H1 (cell line): ENCODE measurements around the gene PCDHA13. TPM values are rescaled to one million over a fixed set of nuclear protein-coding genes. Genes with fewer than 3 reads are reported as not detected.
A peak's percentile ranks its signal among the peaks of the same experiment; 100 is the strongest.

Experiments used
- CTCF ChIA-PET: fragments of 300-600 bp; sonication (Branson Sonifier 250); formaldehyde crosslinking; loops from one replicate; lab custom pipeline; 2021; ENCODE audit not compliant: partially characterized antibody; lab: Charles Lee
- POLR2A ChIA-PET: fragments of 300-600 bp; sonication (Branson Sonifier 250); formaldehyde crosslinking; loops from one replicate; lab custom pipeline; 2021; ENCODE audit warnings: inconsistent platforms; ENCODE audit not compliant: partially characterized antibody; lab: Charles Lee
- DNase-seq, 2 experiments: peaks; one replicate each; pipeline versions ENCODE4 v3.0.0 to v3.0.0-alpha.2; 2010 to 2022; ENCODE audit warnings: low spot score in 2 of 2, low read depth in 1 of 2, mixed read lengths in 1 of 2
- FAIRE-seq: peaks from 2 replicates; lab custom pipeline; 2011; peaks lifted over from hg19 to GRCh38; lab: Jason Lieb, UNC
- H2AFZ ChIP-seq: 2 replicates; pipeline ENCODE4 v1.8.1; 2012; ENCODE audit warnings: low read length, inconsistent platforms
- H2AK5ac ChIP-seq: 2 replicates; pipeline ENCODE4 v1.6.1; 2013; ENCODE audit warnings: low read depth, low read length
- H2BK120ac ChIP-seq: replicated peaks from 2 replicates; pipeline ENCODE3; 2013; ENCODE audit warnings: low read depth, low read length, inconsistent platforms
- H2BK12ac ChIP-seq: 2 replicates; pipeline ENCODE4 v1.6.1; 2013; ENCODE audit warnings: low read depth, low read length
- H2BK15ac ChIP-seq: 2 replicates; pipeline ENCODE4 v1.6.1; 2013; ENCODE audit warnings: low read length
- H2BK20ac ChIP-seq: 2 replicates; pipeline ENCODE4 v1.6.1; 2013; ENCODE audit warnings: low read length
- H2BK5ac ChIP-seq: 2 replicates; pipeline ENCODE4 v1.6.1; 2013; ENCODE audit warnings: low read depth, low read length
- H3K14ac ChIP-seq: 2 replicates; pipeline ENCODE4 v1.6.1; 2013; ENCODE audit warnings: inconsistent platforms; ENCODE audit not compliant: insufficient read length
- H3K18ac ChIP-seq: 2 replicates; pipeline ENCODE4 v1.6.1; 2013; ENCODE audit warnings: low read length; ENCODE audit errors: extremely low read depth
- H3K23ac ChIP-seq: 2 replicates; pipeline ENCODE4 v1.6.1; 2013; ENCODE audit warnings: inconsistent platforms; ENCODE audit not compliant: insufficient read length
- H3K23me2 ChIP-seq: 2 replicates; pipeline ENCODE4 v1.6.1; 2013; ENCODE audit warnings: low read depth, low read length
- H3K27ac ChIP-seq: 2 replicates; pipeline ENCODE4 v1.6.1; 2011; ENCODE audit warnings: low read depth, low read length, inconsistent platforms
- H3K27me3 ChIP-seq, 4 experiments: replicated peaks in 1 of 4; 1 replicate in 1 of 4; 2 replicates in 3 of 4; pipeline versions ENCODE4 v1.6.1 to v1.8.1; 2011 to 2013; ENCODE audit warnings: low read length in 3 of 4, mild to moderate bottlenecking in 3 of 4, inconsistent platforms in 2 of 4, mixed read lengths in 2 of 4, moderate library complexity in 1 of 4; ENCODE audit not compliant: control insufficient read depth in 3 of 4, insufficient read depth in 3 of 4; ENCODE audit errors: extremely low read depth in 1 of 4
- H3K36me3 ChIP-seq, 4 experiments: 2 replicates each; pipeline versions ENCODE4 v1.6.1 to v1.8.1; 2011 to 2013; ENCODE audit warnings: mild to moderate bottlenecking in 4 of 4, low read length in 3 of 4, moderate library complexity in 2 of 4, control low read depth in 1 of 4, inconsistent platforms in 1 of 4; ENCODE audit not compliant: insufficient read depth in 4 of 4, control insufficient read depth in 2 of 4
- H3K4ac ChIP-seq: replicated peaks from 2 replicates; pipeline ENCODE3; 2013; ENCODE audit warnings: low read length, low read depth, mixed read lengths, inconsistent platforms; ENCODE audit not compliant: insufficient read length
- H3K4me1 ChIP-seq, 4 experiments: replicated peaks in 1 of 4; 1 replicate in 1 of 4; 2 replicates in 3 of 4; pipeline versions ENCODE4 v1.6.1 to v1.8.1; 2011 to 2013; ENCODE audit warnings: low read length in 3 of 4, inconsistent platforms in 2 of 4, mixed read lengths in 1 of 4; ENCODE audit not compliant: insufficient read depth in 4 of 4, control insufficient read depth in 3 of 4
- H3K4me2 ChIP-seq, 2 experiments: 2 replicates each; pipeline versions ENCODE4 v1.6.1 to v1.8.1; 2011 to 2013; ENCODE audit warnings: low read depth in 2 of 2, low read length in 2 of 2, control low read depth in 1 of 2, inconsistent platforms in 1 of 2, mild to moderate bottlenecking in 1 of 2; ENCODE audit not compliant: insufficient read depth in 1 of 2
- H3K4me3 ChIP-seq, 4 experiments: fragments of 200-600, 300-600 bp in 1 of 4; sonication (generic), shearing (Covaris generic), sonication (Bioruptor Twin) in 1 of 4; 2 replicates each; pipeline versions ENCODE4 v1.5.1 to v1.8.1; 2011 to 2016; ENCODE audit warnings: low read length in 4 of 4, low read depth in 3 of 4, control low read depth in 2 of 4, inconsistent platforms in 2 of 4, mild to moderate bottlenecking in 2 of 4, mixed read lengths in 1 of 4, moderate library complexity in 1 of 4; ENCODE audit not compliant: insufficient read depth in 2 of 4; ENCODE audit errors: extremely low read depth in 1 of 4
- H3K56ac ChIP-seq: replicated peaks from 2 replicates; pipeline ENCODE3; 2013; ENCODE audit warnings: low read depth, mild to moderate bottlenecking, mixed read lengths, low read length, inconsistent platforms; ENCODE audit not compliant: insufficient read length
- H3K79me1 ChIP-seq: 2 replicates; pipeline ENCODE4 v1.6.1; 2013; ENCODE audit warnings: low read depth, low read length, control low read depth
- H3K79me2 ChIP-seq, 2 experiments: 2 replicates each; pipeline versions ENCODE4 v1.6.1 to v1.8.1; 2012 to 2013; ENCODE audit warnings: low read length in 2 of 2, mild to moderate bottlenecking in 2 of 2, inconsistent platforms in 1 of 2; ENCODE audit not compliant: insufficient read depth in 2 of 2, control insufficient read depth in 1 of 2
- H3K9ac ChIP-seq, 4 experiments: replicated peaks in 1 of 4; 1 replicate in 1 of 4; 2 replicates in 3 of 4; pipeline versions ENCODE4 v1.6.1 to v1.8.1; 2011 to 2013; ENCODE audit warnings: low read depth in 3 of 4, low read length in 3 of 4, control low read depth in 2 of 4, mild to moderate bottlenecking in 2 of 4, moderate library complexity in 2 of 4, inconsistent platforms in 1 of 4; ENCODE audit errors: extremely low read depth in 1 of 4
- H3K9me3 ChIP-seq, 2 experiments: 2 replicates each; pipeline versions ENCODE4 v1.6.1 to v1.8.1; 2012 to 2013; ENCODE audit warnings: mild to moderate bottlenecking in 2 of 2, moderate library complexity in 2 of 2, control low read depth in 1 of 2, inconsistent platforms in 1 of 2, low read depth in 1 of 2, low read length in 1 of 2, mixed read lengths in 1 of 2; ENCODE audit not compliant: insufficient read depth in 2 of 2
- H4K20me1 ChIP-seq, 2 experiments: replicated peaks in 1 of 2; 2 replicates each; pipeline versions ENCODE3 to v1.8.1; 2011 to 2013; ENCODE audit warnings: inconsistent platforms in 2 of 2, low read length in 2 of 2, mild to moderate bottlenecking in 1 of 2; ENCODE audit not compliant: insufficient read depth in 2 of 2, control insufficient read depth in 1 of 2
- H4K5ac ChIP-seq: 2 replicates; pipeline ENCODE4 v1.6.1; 2013; ENCODE audit warnings: low read length, low read depth, mixed read lengths, inconsistent platforms; ENCODE audit not compliant: insufficient read length
- H4K8ac ChIP-seq: 2 replicates; pipeline ENCODE4 v1.8.0; 2013; ENCODE audit warnings: mild to moderate bottlenecking, moderate library complexity, low read length, inconsistent platforms; ENCODE audit not compliant: insufficient read depth; ENCODE audit errors: extremely low read depth
- H4K91ac ChIP-seq: replicated peaks from 2 replicates; pipeline ENCODE3; 2013; ENCODE audit warnings: low read length, mixed read lengths, inconsistent platforms; ENCODE audit not compliant: insufficient read length
- CTCF ChIP-seq, 3 experiments: IDR thresholded peaks; 1 replicate in 2 of 3; 2 replicates in 1 of 3; pipeline versions ENCODE4 v1.5.1 to v1.6.1; 2011; ENCODE audit warnings: low read length in 3 of 3, mild to moderate bottlenecking in 3 of 3, inconsistent platforms in 2 of 3, low read depth in 1 of 3, moderate library complexity in 1 of 3; ENCODE audit not compliant: insufficient read depth in 1 of 3; ENCODE audit errors: control extremely low read depth in 1 of 3
- RAD21 ChIP-seq, 2 experiments: IDR thresholded peaks in 1 of 2; conservative IDR thresholded peaks in 1 of 2; 2 replicates each; pipeline ENCODE4 v1.6.1; 2011; ENCODE audit warnings: low read depth in 2 of 2, low read length in 2 of 2, improper control_type of control experiment in 1 of 2, inconsistent platforms in 1 of 2, mild to moderate bottlenecking in 1 of 2, moderate library complexity in 1 of 2
- TAF7 ChIP-seq: optimal IDR thresholded peaks from 2 replicates; pipeline ENCODE3; 2011; ENCODE audit warnings: low read depth, mild to moderate bottlenecking, inconsistent platforms, low read length, moderate library complexity, borderline replicate concordance
- WGBS, 2 experiments: shearing (Covaris generic) in 1 of 2; methylation state at CpG; one replicate each; pipeline versions ENCODE4 v1.1.6 to v1.1.7; 2013 to 2015; ENCODE audit warnings: low lambda C conversion rate in 2 of 2, mixed read lengths in 2 of 2, inconsistent platforms in 1 of 2, low coverage in 1 of 2, missing lambda C conversion rate in 1 of 2; ENCODE audit not compliant: insufficient replicate concordance in 2 of 2, insufficient coverage in 1 of 2, insufficient read length in 1 of 2; ENCODE audit errors: extremely low coverage in 1 of 2, missing lambda C conversion rate in 1 of 2; 5-methylcytosine and 5-hydroxymethylcytosine counted together
- polyA plus RNA-seq, 7 experiments: library from polyadenylated mRNA; depleted of rRNA in 3 of 7; stranded (reverse) in 5 of 7; unstranded in 2 of 7; fragments of >200 nt in 5 of 7; fragments of 200-250 nt in 2 of 7; gene quantifications; 1 replicate in 5 of 7; 2 replicates in 1 of 7; 4 replicates in 1 of 7; pipeline versions ENCODE4 v1.2.1 to v1.2.3, GENCODE V29; 2011 to 2013; ENCODE audit warnings: missing spikeins in 2 of 7, mixed read lengths in 2 of 7
- total RNA-seq: library from RNA; stranded (reverse); fragmentation: NEBNext Ultra II Directional; extraction: Animal tissue kit (Norgen Biotek cat#: 25700); gene quantifications from 2 replicates; pipeline ENCODE4 v1.2.1, GENCODE V29; 2021

The PCDHA13 gene
- total and polyA plus RNA-seq, 2 of the 8 experiments (the other 6 are each of a cell fraction or from before 2014, with no cell fraction given) = 1.2 to 1.3 TPM

GRCh38 chr5:140840978-140841962 lies 40.7 kb upstream of the PCDHA13 start, which contains the start of gene PCDHA8:
PCDHA8 (plus strand) TSS chr5:140841187; CDS start chr5:140841322, 135 bp downstream.
- Histone ChIP-seq H3K79me1 (no peaks in the 10 kb centered on the region), H4K20me1 (no peaks in the 10 kb centered on the region), H3K4ac (no peak within 1 kb of the TSS), H2BK120ac (no peak within 1 kb of the TSS), H3K23ac (no peak within 1 kb of the TSS), H3K4me1 (no peaks in the 10 kb centered on the region), H4K5ac (no peak within 1 kb of the TSS), H3K36me3 (peaks cover 0 to 3% (median 0%) of the 10 kb centered on the region in 4 experiments; a peak in 3 of 8 replicates), H2BK15ac (no peak within 1 kb of the TSS), H3K23me2 (no peaks in the 10 kb centered on the region)
- peak in 1 of 2 experiments; percentile 84 for DNase-seq
- TF ChIP-seq CTCF (IDR thresholded peaks at IDR 0.05; ENCODE audit: control extremely low read depth in 1 of 3, insufficient read depth in 1 of 3, low read depth in 1 of 3, low read length in 3 of 3) = peak; percentile 63 to 81 (median 79)
- TF ChIP-seq TAF7 = no peak
- peak; percentile 70 to 76 for TF ChIP-seq RAD21 (IDR thresholded peaks at IDR 0.05 in 1 of 2, conservative IDR thresholded peaks at IDR 0.05 in 1 of 2; ENCODE audit: low read depth in 2 of 2, low read length in 2 of 2)
- TF ChIP-seq, all 59 proteins: peak for 2
- peaks cover 0 to 2% of the 10 kb centered on the region in 2 experiments; a peak in 1 of 4 replicates for H3K9me3 ChIP-seq
- H2AFZ ChIP-seq = no peak within 1 kb of the TSS
- H3K4me3 ChIP-seq = peak within 1 kb of the TSS in 3 of 4 experiments; percentile 29 to 47 (median 29); a peak in 4 of 8 replicates
- H3K14ac ChIP-seq = no peak within 1 kb of the TSS
- H2BK20ac ChIP-seq = no peak within 1 kb of the TSS
- H2AK5ac ChIP-seq = no peak within 1 kb of the TSS
- POLR2A ChIA-PET = interaction anchor here (0.6 to 1.8 kb wide), 6 partner anchors 13 to 199 kb away, joined by 3 to 10 read pairs (median 4); partner anchors contain the start of genes PCDHA10, PCDHA11 and PCDHA6
- CTCF ChIA-PET = interaction anchor here (0.6 to 4.7 kb wide), 52 partner anchors 9 to 382 kb away, joined by 3 to 122 read pairs (median 5); partner anchors contain the start of genes PCDHA1, PCDHA10, PCDHA11 and PCDHA12
- peak within 1 kb of the TSS in 1 of 2 experiments; percentile 43; a peak in 1 of 4 replicates for H3K4me2 ChIP-seq
- no peak within 1 kb of the TSS for H3K27ac ChIP-seq
- no peak within 1 kb of the TSS for H3K56ac ChIP-seq
- no peak within 1 kb of the TSS for H2BK12ac ChIP-seq
- H3K79me2 ChIP-seq = no peaks in the 10 kb centered on the region
- no peak within 1 kb of the TSS for H3K18ac ChIP-seq
- no peak within 1 kb of the TSS for H4K8ac ChIP-seq
- FAIRE-seq = peak; percentile 57
- H3K27me3 ChIP-seq = no peaks in the 10 kb centered on the region
- H2BK5ac ChIP-seq = no peak within 1 kb of the TSS
- H4K91ac ChIP-seq = no peak within 1 kb of the TSS
- H3K9ac ChIP-seq = no peak within 1 kb of the TSS
- WGBS, 2 experiments = 57% methylated on average over 47 of the region's 47 CpGs; no CpG with 5 or more reads in 1 of the 2 experiments
